ENCODE measurements around the gene TAB2. TPM values are rescaled to one million over a fixed set of nuclear protein-coding genes. Genes with fewer than 3 reads are reported as not detected.

Gene TAB2
- polyA plus RNA-seq, 2 of the 4 experiments (the other 2 are of a cell fraction) = 23.0 to 49.0 TPM

- TF ChIP-seq, protein P1, sequence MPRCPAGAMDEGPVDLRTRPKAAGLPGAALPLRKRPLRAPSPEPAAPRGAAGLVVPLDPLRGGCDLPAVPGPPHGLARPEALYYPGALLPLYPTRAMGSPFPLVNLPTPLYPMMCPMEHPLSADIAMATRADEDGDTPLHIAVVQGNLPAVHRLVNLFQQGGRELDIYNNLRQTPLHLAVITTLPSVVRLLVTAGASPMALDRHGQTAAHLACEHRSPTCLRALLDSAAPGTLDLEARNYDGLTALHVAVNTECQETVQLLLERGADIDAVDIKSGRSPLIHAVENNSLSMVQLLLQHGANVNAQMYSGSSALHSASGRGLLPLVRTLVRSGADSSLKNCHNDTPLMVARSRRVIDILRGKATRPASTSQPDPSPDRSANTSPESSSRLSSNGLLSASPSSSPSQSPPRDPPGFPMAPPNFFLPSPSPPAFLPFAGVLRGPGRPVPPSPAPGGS (IDR thresholded peaks at IDR 0.05) = no peak
Measured at GRCh38 chr6:149437212-149437611, 119.7 kb downstream of the TAB2 start (continued).

- ChIA-PET POLR2A (no interaction called here), CTCF (interaction anchor here (1.6 kb wide), 1 partner anchor 410 kb away, joined by 4 read pairs; no protein-coding TSS in a partner anchor)
- DNase-seq (ENCODE audit: low read depth in 1 of 2, low spot score in 1 of 2) (no peak), ATAC-seq (no peak), FAIRE-seq (no peak)
- H3K4me2 ChIP-seq = no peak overlapping the region
- H3K27ac ChIP-seq = no peak overlapping the region
- no peak overlapping the region for H3K4me3 ChIP-seq
- H3K9me3 ChIP-seq = no peaks in the 10 kb centered on the region
- H3K4me1 ChIP-seq = no peaks in the 10 kb centered on the region
- WGBS (ENCODE audit: missing lambda C conversion rate) = 35% methylated on average over 3 of the region's 3 CpGs
- no peak for TF ChIP-seq MAFK (IDR thresholded peaks at IDR 0.05; ENCODE audit: partially characterized antibody)
- TF ChIP-seq MAX (IDR thresholded peaks at IDR 0.05) = no peak
- TF ChIP-seq RAD21 (conservative IDR thresholded peaks at IDR 0.05 in 1 of 2, IDR thresholded peaks at IDR 0.05 in 1 of 2) = no peak
- no peak for TF ChIP-seq HOXA7 (CRISPR knock-in tag; IDR thresholded peaks at IDR 0.05)
- TF ChIP-seq SREBF2 (IDR thresholded peaks at IDR 0.05) = no peak
Measured at GRCh38 chr6:149438855-149439254, 121.3 kb downstream of the TAB2 start.

GRCh38 chr6:149439626-149440025, 122.1 kb downstream of the TAB2 start:
- FAIRE-seq = no peak
- TF ChIP-seq, protein P2, sequence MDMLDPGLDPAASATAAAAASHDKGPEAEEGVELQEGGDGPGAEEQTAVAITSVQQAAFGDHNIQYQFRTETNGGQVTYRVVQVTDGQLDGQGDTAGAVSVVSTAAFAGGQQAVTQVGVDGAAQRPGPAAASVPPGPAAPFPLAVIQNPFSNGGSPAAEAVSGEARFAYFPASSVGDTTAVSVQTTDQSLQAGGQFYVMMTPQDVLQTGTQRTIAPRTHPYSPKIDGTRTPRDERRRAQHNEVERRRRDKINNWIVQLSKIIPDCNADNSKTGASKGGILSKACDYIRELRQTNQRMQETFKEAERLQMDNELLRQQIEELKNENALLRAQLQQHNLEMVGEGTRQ (IDR thresholded peaks at IDR 0.05) = no peak
- TF ChIP-seq POLR2A (IDR thresholded peaks at IDR 0.05; ENCODE audit: low read length) (no peak), RAD21 (conservative IDR thresholded peaks at IDR 0.05 in 1 of 2, IDR thresholded peaks at IDR 0.05 in 1 of 2) (no peak), GATA3 (IDR thresholded peaks at IDR 0.05; ENCODE audit: borderline replicate concordance) (no peak), FOSB (CRISPR knock-in tag; IDR thresholded peaks at IDR 0.05) (no peak), E2F6 (IDR thresholded peaks at IDR 0.05; ENCODE audit: borderline replicate concordance, low read depth) (no peak), JUN (IDR thresholded peaks at IDR 0.05) (no peak), REST (IDR thresholded peaks at IDR 0.05) (no peak), ELK1 (IDR thresholded peaks at IDR 0.05; ENCODE audit: low read depth, low read length) (no peak), TFCP2L1 (CRISPR knock-in tag; IDR thresholded peaks at IDR 0.05) (no peak), EHF (CRISPR knock-in tag; IDR thresholded peaks at IDR 0.05) (no peak), TP53 (CRISPR knock-in tag; IDR thresholded peaks at IDR 0.05) (no peak)
- TF ChIP-seq, protein P1 (IDR thresholded peaks at IDR 0.05) = no peak
- TF ChIP-seq, protein P3, sequence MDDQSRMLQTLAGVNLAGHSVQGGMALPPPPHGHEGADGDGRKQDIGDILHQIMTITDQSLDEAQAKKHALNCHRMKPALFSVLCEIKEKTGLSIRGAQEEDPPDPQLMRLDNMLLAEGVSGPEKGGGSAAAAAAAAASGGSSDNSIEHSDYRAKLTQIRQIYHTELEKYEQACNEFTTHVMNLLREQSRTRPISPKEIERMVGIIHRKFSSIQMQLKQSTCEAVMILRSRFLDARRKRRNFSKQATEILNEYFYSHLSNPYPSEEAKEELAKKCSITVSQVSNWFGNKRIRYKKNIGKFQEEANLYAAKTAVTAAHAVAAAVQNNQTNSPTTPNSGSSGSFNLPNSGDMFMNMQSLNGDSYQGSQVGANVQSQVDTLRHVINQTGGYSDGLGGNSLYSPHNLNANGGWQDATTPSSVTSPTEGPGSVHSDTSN (IDR thresholded peaks at IDR 0.05) = no peak
- Histone ChIP-seq H3K4me2 (no peak overlapping the region), H3K27ac (no peak overlapping the region), H3K4me3 (no peak overlapping the region), H3K9me3 (no peaks in the 10 kb centered on the region), H3K4me1 (no peaks in the 10 kb centered on the region)
- ATAC-seq = no peak
- CTCF ChIA-PET = interaction anchor here (1.6 kb wide), 1 partner anchor 411 kb away, joined by 4 read pairs; no protein-coding TSS in a partner anchor
- DNase-seq (ENCODE audit: low read depth in 1 of 2, low spot score in 1 of 2) = no peak
- 88% methylated on average over 1 of the region's 1 CpG for WGBS (ENCODE audit: missing lambda C conversion rate)
- POLR2A ChIA-PET = no interaction called here
